ENCODE results near the gene NID1.

The NID1 gene

GRCh38 chr1:236063551-236063918 lies 1.4 kb downstream of the NID1 start:
- Histone ChIP-seq H3K36me3 (ENCODE audit: control insufficient read depth, insufficient read depth, low read length) (no peaks in the 10 kb centered on the region), H3K4me3 (ENCODE audit: low read depth, low read length) (peak overlapping the region; percentile 65), H3K4me1 (no peaks in the 10 kb centered on the region), H3K27me3 (ENCODE audit: control insufficient read depth, insufficient read depth, low read length) (no peaks in the 10 kb centered on the region), H3K9me3 (ENCODE audit: control insufficient read depth, low read length) (no peaks in the 10 kb centered on the region), H2AFZ (no peak overlapping the region), H3K4me2 (ENCODE audit: low read length) (peak overlapping the region; percentile 63), H3K79me2 (no peaks in the 10 kb centered on the region), H3K9ac (no peak overlapping the region), H3K27ac (peak overlapping the region; percentile 70)
- TF ChIP-seq, protein P1, sequence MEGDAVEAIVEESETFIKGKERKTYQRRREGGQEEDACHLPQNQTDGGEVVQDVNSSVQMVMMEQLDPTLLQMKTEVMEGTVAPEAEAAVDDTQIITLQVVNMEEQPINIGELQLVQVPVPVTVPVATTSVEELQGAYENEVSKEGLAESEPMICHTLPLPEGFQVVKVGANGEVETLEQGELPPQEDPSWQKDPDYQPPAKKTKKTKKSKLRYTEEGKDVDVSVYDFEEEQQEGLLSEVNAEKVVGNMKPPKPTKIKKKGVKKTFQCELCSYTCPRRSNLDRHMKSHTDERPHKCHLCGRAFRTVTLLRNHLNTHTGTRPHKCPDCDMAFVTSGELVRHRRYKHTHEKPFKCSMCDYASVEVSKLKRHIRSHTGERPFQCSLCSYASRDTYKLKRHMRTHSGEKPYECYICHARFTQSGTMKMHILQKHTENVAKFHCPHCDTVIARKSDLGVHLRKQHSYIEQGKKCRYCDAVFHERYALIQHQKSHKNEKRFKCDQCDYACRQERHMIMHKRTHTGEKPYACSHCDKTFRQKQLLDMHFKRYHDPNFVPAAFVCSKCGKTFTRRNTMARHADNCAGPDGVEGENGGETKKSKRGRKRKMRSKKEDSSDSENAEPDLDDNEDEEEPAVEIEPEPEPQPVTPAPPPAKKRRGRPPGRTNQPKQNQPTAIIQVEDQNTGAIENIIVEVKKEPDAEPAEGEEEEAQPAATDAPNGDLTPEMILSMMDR (IDR thresholded peaks at IDR 0.05), result no peak

GRCh38 chr1:236060286-236060685 lies 4.6 kb downstream of the NID1 start:
- Histone ChIP-seq H3K27me3 (ENCODE audit: control insufficient read depth, insufficient read depth, low read length) (no peaks in the 10 kb centered on the region), H3K27ac (no peak overlapping the region), H3K4me1 (no peaks in the 10 kb centered on the region), H3K79me2 (no peaks in the 10 kb centered on the region), H3K4me3 (ENCODE audit: low read depth, low read length) (no peak overlapping the region), H3K36me3 (ENCODE audit: control insufficient read depth, insufficient read depth, low read length) (no peaks in the 10 kb centered on the region), H3K4me2 (ENCODE audit: low read length) (no peak overlapping the region), H3K9ac (no peak overlapping the region), H3K9me3 (ENCODE audit: control insufficient read depth, low read length) (no peaks in the 10 kb centered on the region), H2AFZ (no peak overlapping the region)
- TF ChIP-seq, protein P1 (IDR thresholded peaks at IDR 0.05), result no peak

GRCh38 chr1:236059011-236059410 lies 5.9 kb downstream of the NID1 start:
- TF ChIP-seq, protein P1 (IDR thresholded peaks at IDR 0.05), result no peak
- Histone ChIP-seq H3K4me2 (ENCODE audit: low read length) (no peak overlapping the region), H3K27me3 (ENCODE audit: control insufficient read depth, insufficient read depth, low read length) (no peaks in the 10 kb centered on the region), H2AFZ (no peak overlapping the region), H3K9me3 (ENCODE audit: control insufficient read depth, low read length) (no peaks in the 10 kb centered on the region), H3K4me1 (no peaks in the 10 kb centered on the region), H3K4me3 (ENCODE audit: low read depth, low read length) (no peak overlapping the region), H3K9ac (no peak overlapping the region), H3K79me2 (no peaks in the 10 kb centered on the region), H3K36me3 (ENCODE audit: control insufficient read depth, insufficient read depth, low read length) (no peaks in the 10 kb centered on the region), H3K27ac (no peak overlapping the region)

GRCh38 chr1:236058141-236058934 lies 6.6 kb downstream of the NID1 start:
- Histone ChIP-seq H2AFZ (no peak overlapping the region), H3K27ac (no peak overlapping the region), H3K9ac (no peak overlapping the region), H3K4me2 (ENCODE audit: low read length) (no peak overlapping the region), H3K27me3 (ENCODE audit: control insufficient read depth, insufficient read depth, low read length) (no peaks in the 10 kb centered on the region), H3K36me3 (ENCODE audit: control insufficient read depth, insufficient read depth, low read length) (no peaks in the 10 kb centered on the region), H3K4me3 (ENCODE audit: low read depth, low read length) (no peak overlapping the region), H3K4me1 (no peaks in the 10 kb centered on the region), H3K79me2 (no peaks in the 10 kb centered on the region), H3K9me3 (ENCODE audit: control insufficient read depth, low read length) (no peaks in the 10 kb centered on the region)
- TF ChIP-seq, protein P1 (IDR thresholded peaks at IDR 0.05), result no peak

GRCh38 chr1:236057546-236057945 lies 7.3 kb downstream of the NID1 start:
- no peaks in the 10 kb centered on the region for H3K36me3 ChIP-seq (ENCODE audit: control insufficient read depth, insufficient read depth, low read length)
- no peak overlapping the region for H3K27ac ChIP-seq
- no peaks in the 10 kb centered on the region for H3K4me1 ChIP-seq
- H2AFZ ChIP-seq, result no peak overlapping the region
- no peaks in the 10 kb centered on the region for H3K27me3 ChIP-seq (ENCODE audit: control insufficient read depth, insufficient read depth, low read length)
- H3K9ac ChIP-seq, result no peak overlapping the region
- H3K9me3 ChIP-seq (ENCODE audit: control insufficient read depth, low read length), result no peaks in the 10 kb centered on the region
- no peak overlapping the region for H3K4me3 ChIP-seq (ENCODE audit: low read depth, low read length)
- TF ChIP-seq, protein P1 (IDR thresholded peaks at IDR 0.05), result no peak
- no peak overlapping the region for H3K4me2 ChIP-seq (ENCODE audit: low read length)
- H3K79me2 ChIP-seq, result no peaks in the 10 kb centered on the region

Data from parathyroid adenoma (tissue), 2 donors.